ENCODE results near the gene TMED10.
"Not testable (repeated sequence)": the region's sequence is repeated elsewhere in the genome, so short reads cannot be mapped to it uniquely, and the experiment has no call there.

The TMED10 gene

DNA sequence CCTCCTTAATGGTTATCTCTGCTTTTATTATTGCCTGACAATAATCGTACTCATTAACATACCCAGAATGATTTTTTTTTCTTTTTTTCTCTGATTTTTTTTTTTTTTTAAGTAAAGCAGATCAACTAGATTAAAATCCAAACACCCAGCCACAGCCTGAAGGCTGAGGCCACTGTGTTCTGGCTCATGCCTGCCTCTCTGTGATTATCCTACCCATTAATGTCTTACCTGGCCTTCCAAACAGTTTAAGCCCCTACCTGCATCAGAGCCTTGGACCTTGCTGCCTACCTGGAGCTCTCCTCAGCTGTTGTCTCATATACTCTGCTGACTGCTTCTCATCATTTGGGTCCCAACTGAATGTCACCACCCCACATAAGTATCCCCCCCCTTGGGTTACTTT lies 6.8 kb upstream of the TMED10 start:
- Mint-ChIP-seq H3K36me3 (no peaks in the 10 kb centered on the region), H3K4me1 (ENCODE audit: low read depth) (no peaks in the 10 kb centered on the region), H3K4me3 (no peak overlapping the region), H3K27ac (no peak overlapping the region), H3K27me3 (no peaks in the 10 kb centered on the region), H3K9me3 (ENCODE audit: low read depth) (no peaks in the 10 kb centered on the region)

DNA sequence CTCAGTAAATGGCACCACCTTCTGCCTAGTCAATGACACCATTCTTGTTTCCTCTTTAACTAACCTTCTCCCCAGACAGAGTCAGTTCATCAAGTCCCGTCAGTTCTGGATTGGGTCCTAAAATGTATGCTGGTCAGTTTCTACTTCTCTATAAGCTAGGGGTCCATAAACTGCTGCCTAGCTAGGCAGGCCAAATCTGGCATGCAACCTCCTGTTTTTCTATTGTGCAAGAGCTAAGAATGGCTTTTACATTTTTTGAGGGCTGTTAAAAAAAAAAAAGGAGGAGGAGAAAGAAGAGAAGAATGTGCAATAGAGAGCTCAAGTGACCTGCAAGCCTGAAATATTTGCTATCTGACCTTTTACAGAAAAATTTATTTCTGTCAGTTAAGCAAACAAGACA lies 6.4 kb upstream of the TMED10 start:
- H3K4me3 Mint-ChIP-seq: no peak overlapping the region
- H3K9me3 Mint-ChIP-seq (ENCODE audit: low read depth): no peaks in the 10 kb centered on the region
- H3K36me3 Mint-ChIP-seq: no peaks in the 10 kb centered on the region
- no peak overlapping the region for H3K27ac Mint-ChIP-seq
- no peaks in the 10 kb centered on the region for H3K27me3 Mint-ChIP-seq
- no peaks in the 10 kb centered on the region for H3K4me1 Mint-ChIP-seq (ENCODE audit: low read depth)

DNA sequence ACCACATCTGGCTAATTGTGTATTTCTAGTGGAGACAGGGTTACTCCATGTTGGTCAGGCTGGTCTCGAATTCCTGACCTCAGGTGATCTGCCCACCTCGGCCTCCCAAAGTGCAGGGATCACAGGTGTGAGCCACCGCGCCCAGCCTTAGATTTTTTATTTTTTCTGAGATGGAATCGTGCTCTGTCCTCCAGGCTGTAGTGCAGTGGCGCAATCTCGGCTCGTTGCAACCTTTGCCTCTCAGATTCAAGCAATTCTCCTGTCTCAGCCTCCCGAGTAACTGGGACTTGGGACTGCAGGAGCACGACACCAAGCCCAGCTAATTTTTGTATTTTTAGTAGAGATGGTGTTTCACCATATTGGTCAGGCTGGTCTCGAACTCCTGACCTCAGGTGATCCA lies 5.8 kb upstream of the TMED10 start:
- H3K4me1 Mint-ChIP-seq (ENCODE audit: low read depth); H3K27ac Mint-ChIP-seq; H3K36me3 Mint-ChIP-seq; H3K27me3 Mint-ChIP-seq; H3K4me3 Mint-ChIP-seq; H3K9me3 Mint-ChIP-seq (ENCODE audit: low read depth): not testable (repeated sequence)

DNA sequence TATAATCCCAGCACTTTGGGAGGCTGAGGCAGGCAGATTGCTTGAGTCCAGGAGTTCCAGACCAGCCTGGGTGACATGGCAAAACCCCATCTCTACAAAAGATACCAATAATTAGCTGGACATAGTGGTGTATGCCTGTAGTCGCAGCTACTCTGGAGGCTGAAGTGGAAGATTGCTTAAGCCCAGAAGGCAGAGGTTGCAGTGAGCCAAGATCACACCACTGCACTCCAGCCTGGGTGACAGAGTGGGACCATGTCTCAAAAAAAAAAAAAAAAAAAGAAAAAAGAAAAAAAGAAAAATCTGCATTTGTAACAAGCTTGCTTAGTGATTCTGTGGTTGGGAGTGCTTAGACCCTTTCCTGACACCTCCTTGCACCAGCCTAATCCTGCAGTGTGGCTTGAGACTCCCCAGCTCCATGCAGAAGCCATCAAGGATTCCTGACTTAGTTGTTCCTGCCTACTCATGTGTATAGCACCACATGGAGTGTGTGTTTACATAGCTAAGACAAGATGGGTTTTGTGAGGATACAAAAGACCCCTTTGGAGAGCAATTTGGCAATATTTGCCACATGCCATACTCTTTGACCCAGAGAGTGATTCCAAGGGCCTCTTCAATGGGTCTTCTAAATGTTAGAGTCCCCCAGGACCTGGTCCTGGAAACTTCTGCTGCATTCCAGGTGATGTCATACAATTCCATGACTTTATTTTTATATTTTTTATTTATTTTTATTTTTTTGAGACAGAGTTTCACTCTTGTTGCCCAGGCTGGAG lies 5.1 kb upstream of the TMED10 start:
- H3K4me1 Mint-ChIP-seq (ENCODE audit: low read depth): peaks cover 2% of the 10 kb centered on the region
- no peak overlapping the region for H3K27ac Mint-ChIP-seq
- H3K4me3 Mint-ChIP-seq: no peak overlapping the region
- H3K27me3 Mint-ChIP-seq: no peaks in the 10 kb centered on the region
- H3K36me3 Mint-ChIP-seq: no peaks in the 10 kb centered on the region
- H3K9me3 Mint-ChIP-seq (ENCODE audit: low read depth): no peaks in the 10 kb centered on the region

DNA sequence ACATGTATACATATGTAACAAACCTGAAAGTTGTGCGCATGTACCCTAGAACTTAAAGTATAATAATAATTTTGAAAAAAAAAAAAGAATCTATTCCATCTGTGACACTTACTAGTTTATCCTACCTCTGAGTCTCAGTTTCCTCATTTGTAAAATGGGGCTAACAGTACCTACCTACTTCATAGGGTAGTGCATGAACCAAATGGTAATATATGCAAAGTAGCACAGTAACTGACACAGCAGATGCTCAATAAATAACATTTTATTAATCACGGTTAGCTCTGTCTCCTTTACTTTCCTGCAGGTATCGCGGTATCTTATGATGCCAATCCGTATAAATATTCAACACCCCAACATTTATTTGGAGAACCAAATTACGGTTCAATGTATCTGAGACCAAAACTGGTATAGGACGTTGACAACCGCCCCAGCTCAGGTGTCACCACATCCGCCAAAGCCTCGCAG lies 703 bp downstream of the TMED10 start:
- H3K27me3 Mint-ChIP-seq: no peaks in the 10 kb centered on the region
- peaks cover 2% of the 10 kb centered on the region for H3K36me3 Mint-ChIP-seq
- H3K4me1 Mint-ChIP-seq (ENCODE audit: low read depth): peaks cover 44% of the 10 kb centered on the region

DNA sequence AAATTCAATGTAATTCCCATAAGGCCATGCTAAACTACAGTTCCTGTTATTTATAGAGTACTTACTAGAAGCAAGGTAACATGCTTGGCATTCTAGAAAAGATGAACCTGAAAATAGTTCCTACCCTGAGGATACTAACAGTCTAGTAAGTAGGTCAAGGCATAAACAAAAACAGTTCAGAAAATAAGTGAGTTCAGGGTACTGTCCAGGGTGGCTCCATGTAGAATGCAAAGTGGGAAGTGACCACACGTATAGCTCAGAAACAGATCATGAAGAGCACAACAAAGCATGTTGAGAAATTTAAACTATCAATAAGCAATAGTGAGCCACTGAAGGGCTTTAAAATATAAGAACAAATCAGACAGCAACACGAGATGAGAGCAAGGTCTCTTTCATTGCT lies 2.3 kb downstream of the TMED10 start:
- peaks cover 56% of the 10 kb centered on the region for H3K4me1 Mint-ChIP-seq (ENCODE audit: low read depth)
- peaks cover 2% of the 10 kb centered on the region for H3K36me3 Mint-ChIP-seq
- peak overlapping the region; percentile 92 for H3K4me3 Mint-ChIP-seq

More for the DNA sequence above, 703 bp downstream of the TMED10 start:
- Mint-ChIP-seq H3K4me3 (peak overlapping the region; percentile 92), H3K27ac (peak overlapping the region; percentile 97), H3K9me3 (ENCODE audit: low read depth) (no peaks in the 10 kb centered on the region)

DNA sequence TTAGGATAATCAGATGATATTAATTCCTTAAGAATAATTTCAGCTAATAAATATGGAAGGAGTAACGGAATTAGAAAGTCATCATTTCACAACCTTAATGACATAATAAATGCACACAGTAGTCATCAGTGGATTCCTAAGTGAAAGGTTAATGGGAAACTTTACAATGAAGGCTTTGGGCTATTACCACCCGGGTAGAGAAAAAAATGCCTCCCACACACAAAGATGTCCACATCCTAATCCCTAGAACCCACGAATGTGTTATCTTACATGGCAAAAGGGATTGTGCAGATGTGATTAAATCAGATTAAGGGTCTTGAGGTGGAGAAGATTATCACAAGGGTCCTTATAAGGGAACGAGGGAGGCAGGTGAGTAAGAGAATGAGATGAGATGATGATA lies 5.6 kb downstream of the TMED10 start:
- no peaks in the 10 kb centered on the region for H3K27me3 Mint-ChIP-seq
- peak overlapping the region; percentile 19 for H3K27ac Mint-ChIP-seq
- H3K9me3 Mint-ChIP-seq (ENCODE audit: low read depth): no peaks in the 10 kb centered on the region
- peaks cover 80% of the 10 kb centered on the region for H3K4me1 Mint-ChIP-seq (ENCODE audit: low read depth)
- H3K4me3 Mint-ChIP-seq: peak overlapping the region; percentile 33
- H3K36me3 Mint-ChIP-seq: peaks cover 2% of the 10 kb centered on the region

More for the DNA sequence above, 2.3 kb downstream of the TMED10 start:
- H3K27ac Mint-ChIP-seq: peak overlapping the region; percentile 69
- H3K27me3 Mint-ChIP-seq: no peaks in the 10 kb centered on the region
- no peaks in the 10 kb centered on the region for H3K9me3 Mint-ChIP-seq (ENCODE audit: low read depth)

DNA sequence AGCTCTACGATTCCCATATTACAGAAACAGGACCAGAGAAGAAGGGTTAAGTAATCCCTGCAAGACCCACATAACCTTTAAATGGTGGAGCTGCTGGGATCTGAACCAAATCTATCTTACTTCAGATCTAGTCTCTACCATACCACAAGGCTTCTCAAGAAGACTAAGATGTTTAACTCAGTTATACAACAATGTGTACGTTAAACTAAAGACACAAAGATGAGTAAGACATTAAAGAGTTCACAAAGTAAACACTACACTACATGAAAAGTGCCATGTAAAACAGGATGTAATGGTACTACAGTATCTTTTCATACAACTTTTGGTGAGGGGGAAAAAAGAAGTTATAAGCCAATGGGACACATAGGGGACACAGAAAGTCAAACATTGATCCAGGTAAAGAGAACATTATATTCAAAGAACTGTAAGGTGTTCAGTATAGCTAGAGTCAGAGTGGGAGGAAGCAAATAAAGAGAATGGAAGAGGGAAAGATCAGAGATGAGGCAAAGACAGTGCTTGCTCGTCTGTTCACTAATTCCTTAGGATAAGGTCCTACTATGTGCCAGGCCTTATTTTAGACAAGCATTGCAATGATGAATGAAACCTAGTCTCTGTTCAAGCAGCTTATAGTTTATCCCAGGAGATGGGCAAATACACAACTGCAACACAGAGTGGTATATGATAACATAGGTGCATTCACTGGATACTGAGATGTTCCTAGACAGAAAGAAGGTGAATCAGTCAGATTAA lies 7.7 kb downstream of the TMED10 start:
- no peak overlapping the region for H3K27ac Mint-ChIP-seq
- peaks cover 2% of the 10 kb centered on the region for H3K36me3 Mint-ChIP-seq
- peaks cover 73% of the 10 kb centered on the region for H3K4me1 Mint-ChIP-seq (ENCODE audit: low read depth)
- no peaks in the 10 kb centered on the region for H3K27me3 Mint-ChIP-seq
- H3K9me3 Mint-ChIP-seq (ENCODE audit: low read depth): no peaks in the 10 kb centered on the region
- peak overlapping the region; percentile 3 for H3K4me3 Mint-ChIP-seq

DNA sequence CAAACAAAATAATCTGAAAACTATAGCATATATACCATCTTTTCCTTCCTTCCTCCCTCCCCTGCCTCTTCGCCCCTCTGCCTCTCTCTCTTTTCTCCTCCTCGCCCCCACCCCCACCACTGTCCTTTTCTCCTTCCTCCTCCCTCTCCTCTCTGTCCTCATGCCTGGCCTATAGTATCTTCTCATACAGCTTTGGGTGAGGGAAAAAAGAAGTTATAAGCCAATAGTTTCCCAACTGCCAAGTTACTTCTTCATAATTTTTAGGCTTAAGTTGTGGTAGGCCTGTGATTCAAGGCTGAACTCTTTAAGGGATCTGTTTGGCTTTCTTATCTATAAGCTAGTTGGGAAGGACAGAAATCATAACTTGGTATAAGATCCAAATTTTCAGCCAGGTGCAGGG lies 9.1 kb downstream of the TMED10 start:
- Mint-ChIP-seq H3K4me1 (ENCODE audit: low read depth) (peaks cover 65% of the 10 kb centered on the region), H3K27me3 (no peaks in the 10 kb centered on the region), H3K36me3 (peaks cover 2% of the 10 kb centered on the region), H3K4me3 (no peak overlapping the region), H3K27ac (no peak overlapping the region), H3K9me3 (ENCODE audit: low read depth) (no peaks in the 10 kb centered on the region)

DNA sequence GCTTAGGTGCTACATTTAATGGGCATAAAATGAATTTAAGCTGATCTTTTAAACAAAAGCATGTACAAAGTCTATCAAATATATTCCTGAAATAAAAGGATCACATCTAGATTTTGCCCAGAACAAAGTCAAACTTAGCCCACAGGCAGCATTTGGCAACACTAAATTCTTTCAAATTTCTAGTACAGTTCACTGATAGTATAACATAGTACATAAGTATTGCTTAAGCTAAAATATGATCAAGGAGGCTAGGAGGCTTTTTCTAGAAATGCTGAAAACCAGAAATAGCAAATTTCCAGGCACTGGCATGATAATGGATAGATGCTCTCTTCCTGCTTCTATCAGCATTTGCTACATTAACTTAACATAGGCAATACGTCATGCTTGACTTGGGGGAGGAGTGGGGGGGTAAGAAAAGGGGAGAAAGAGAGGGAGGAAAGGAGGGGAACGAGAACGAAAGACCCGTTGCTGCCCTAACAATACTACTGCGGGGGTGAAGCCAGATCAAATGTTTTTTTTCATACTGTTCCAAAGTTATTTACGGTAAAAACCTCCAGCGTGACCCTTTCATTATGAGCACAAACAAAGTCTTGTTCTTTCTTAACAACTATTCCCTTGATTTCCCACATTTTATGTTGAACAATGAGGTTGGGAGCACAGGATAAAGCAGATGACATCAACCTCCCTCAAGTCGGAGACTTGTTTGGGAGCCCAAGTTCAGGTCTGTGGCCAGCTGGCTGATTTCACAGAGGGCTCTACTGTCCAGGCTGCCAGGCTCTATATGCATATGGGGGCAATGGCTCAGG lies 10.6 kb downstream of the TMED10 start:
- Mint-ChIP-seq H3K27ac (peak overlapping the region; percentile 46), H3K4me1 (ENCODE audit: low read depth) (peaks cover 70% of the 10 kb centered on the region), H3K4me3 (no peak overlapping the region)

DNA sequence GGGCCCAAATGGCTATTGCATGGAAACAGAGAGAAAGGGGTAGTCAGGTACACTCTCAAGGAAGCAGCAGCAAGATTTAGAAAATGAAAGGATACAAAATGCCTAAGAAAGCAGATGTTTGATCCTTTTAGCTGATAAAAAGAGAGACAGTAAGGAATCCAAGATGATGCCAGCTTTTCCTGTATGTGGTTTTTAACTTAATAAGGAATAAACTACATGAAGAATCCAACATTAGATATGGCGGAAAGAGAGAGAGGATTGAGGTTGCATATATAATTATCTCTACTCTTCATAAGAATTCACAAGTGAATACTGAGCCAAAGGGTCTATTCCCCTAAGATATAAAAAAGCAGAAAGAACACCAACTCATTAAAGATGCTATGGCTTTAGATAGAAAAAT lies 11.6 kb downstream of the TMED10 start:
- H3K4me3 Mint-ChIP-seq: no peak overlapping the region
- H3K36me3 Mint-ChIP-seq: no peaks in the 10 kb centered on the region
- H3K4me1 Mint-ChIP-seq (ENCODE audit: low read depth): peaks cover 72% of the 10 kb centered on the region
- H3K27me3 Mint-ChIP-seq: no peaks in the 10 kb centered on the region
- no peak overlapping the region for H3K27ac Mint-ChIP-seq
- no peaks in the 10 kb centered on the region for H3K9me3 Mint-ChIP-seq (ENCODE audit: low read depth)

More for the DNA sequence above, 10.6 kb downstream of the TMED10 start:
- Mint-ChIP-seq H3K27me3 (no peaks in the 10 kb centered on the region), H3K9me3 (ENCODE audit: low read depth) (no peaks in the 10 kb centered on the region), H3K36me3 (no peaks in the 10 kb centered on the region)

DNA sequence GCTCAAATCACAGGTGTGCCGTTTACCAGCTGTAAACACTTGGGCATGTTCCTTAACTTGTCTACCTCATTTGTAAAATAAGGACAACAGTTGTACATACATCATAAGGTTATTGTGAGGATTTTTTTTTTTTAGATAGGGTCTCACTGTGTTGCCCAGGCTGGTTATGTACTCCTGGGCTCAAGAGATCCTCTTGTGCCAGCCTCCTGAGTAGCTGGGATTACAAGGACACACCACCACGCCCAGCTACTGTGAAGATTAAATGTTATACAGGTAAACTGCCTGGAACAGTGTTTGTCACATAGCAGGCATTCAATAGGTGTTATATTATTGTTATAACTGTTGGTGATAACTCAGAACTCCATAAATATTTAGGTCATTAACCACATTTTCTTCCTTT lies 12.7 kb downstream of the TMED10 start:
- H3K9me3 Mint-ChIP-seq (ENCODE audit: low read depth): no peaks in the 10 kb centered on the region
- peaks cover 72% of the 10 kb centered on the region for H3K4me1 Mint-ChIP-seq (ENCODE audit: low read depth)
- H3K27me3 Mint-ChIP-seq: no peaks in the 10 kb centered on the region
- no peak overlapping the region for H3K27ac Mint-ChIP-seq
- H3K36me3 Mint-ChIP-seq: peaks cover 3% of the 10 kb centered on the region
- H3K4me3 Mint-ChIP-seq: no peak overlapping the region

DNA sequence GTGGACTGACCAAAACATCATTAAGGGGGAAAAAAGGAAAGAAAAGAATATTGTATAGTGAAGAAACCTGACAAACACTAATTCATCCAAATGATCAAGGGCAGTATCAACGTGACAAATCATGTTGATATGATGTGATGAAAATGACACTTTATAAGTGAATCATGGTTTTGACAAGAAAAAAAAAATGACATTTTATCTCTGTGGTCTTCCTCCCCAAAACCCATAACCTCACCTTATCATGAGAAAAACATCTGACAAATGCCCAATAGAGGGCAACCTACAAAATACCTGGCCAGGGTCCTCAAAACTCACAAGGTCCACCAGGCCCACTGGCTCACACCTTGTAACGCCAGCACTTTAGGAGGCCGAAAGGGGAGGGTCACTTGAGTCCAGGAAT lies 13.8 kb downstream of the TMED10 start:
- Mint-ChIP-seq H3K27ac (no peak overlapping the region), H3K9me3 (ENCODE audit: low read depth) (no peaks in the 10 kb centered on the region), H3K4me3 (no peak overlapping the region), H3K36me3 (peaks cover 3% of the 10 kb centered on the region), H3K27me3 (no peaks in the 10 kb centered on the region), H3K4me1 (ENCODE audit: low read depth) (peaks cover 64% of the 10 kb centered on the region)

DNA sequence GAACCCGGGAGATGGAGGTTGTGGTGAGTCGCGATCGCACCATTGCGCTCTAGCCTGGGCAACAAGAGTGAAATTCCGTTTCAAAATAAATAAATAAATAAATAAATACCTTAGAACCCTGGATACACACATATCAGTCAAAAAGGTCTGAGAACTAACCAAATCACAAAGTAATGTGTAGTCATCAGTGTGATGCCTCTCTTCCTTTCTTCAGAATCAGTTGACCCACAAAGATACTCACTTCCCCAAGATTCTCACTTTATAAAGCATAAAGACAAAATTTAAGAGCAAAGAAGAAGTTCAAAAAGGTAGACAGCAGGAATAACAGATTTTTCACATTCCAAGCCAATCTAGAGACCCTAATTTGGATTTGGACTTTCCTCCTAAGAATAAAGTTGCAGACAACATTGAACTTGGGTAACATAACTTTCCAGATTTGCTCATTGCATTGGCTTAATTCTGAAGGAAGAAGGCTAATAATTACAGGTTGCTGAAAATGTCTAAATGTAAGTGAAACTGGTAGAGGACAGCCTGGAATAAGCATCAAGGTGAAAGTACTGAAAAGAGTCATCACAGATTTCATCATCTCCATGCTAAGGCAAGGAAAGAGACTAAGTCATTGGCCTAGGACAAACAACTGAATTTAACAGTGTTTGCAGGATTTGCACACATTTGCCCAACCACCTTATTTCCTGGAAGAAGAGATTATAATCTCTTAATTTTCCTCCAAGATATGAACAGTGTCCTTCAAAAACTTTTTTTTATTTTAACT lies 17.4 kb downstream of the TMED10 start:
- Mint-ChIP-seq H3K4me1 (ENCODE audit: low read depth) (peaks cover 63% of the 10 kb centered on the region), H3K27ac (peak overlapping the region; percentile 47), H3K27me3 (no peaks in the 10 kb centered on the region), H3K4me3 (no peak overlapping the region), H3K9me3 (ENCODE audit: low read depth) (no peaks in the 10 kb centered on the region), H3K36me3 (peaks cover 3% of the 10 kb centered on the region)

All from activated naive CD8-positive, alpha-beta T cell (primary cell).